T-helper 9 cell (primary cell): ENCODE data around the gene CYSTM1.

Experiments
- DNase-seq: peaks from one replicate; pipeline ENCODE4 v3.0.0-alpha.2; 2020
- total RNA-seq, 2 donors: gene quantifications; one replicate each; lab custom pipeline; 2026; lab: John Stamatoyannopoulos, UW

Gene CYSTM1, protein sequence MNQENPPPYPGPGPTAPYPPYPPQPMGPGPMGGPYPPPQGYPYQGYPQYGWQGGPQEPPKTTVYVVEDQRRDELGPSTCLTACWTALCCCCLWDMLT
- 10.4 to 11.3 reads per million in 2 donors for total RNA-seq

DNA sequence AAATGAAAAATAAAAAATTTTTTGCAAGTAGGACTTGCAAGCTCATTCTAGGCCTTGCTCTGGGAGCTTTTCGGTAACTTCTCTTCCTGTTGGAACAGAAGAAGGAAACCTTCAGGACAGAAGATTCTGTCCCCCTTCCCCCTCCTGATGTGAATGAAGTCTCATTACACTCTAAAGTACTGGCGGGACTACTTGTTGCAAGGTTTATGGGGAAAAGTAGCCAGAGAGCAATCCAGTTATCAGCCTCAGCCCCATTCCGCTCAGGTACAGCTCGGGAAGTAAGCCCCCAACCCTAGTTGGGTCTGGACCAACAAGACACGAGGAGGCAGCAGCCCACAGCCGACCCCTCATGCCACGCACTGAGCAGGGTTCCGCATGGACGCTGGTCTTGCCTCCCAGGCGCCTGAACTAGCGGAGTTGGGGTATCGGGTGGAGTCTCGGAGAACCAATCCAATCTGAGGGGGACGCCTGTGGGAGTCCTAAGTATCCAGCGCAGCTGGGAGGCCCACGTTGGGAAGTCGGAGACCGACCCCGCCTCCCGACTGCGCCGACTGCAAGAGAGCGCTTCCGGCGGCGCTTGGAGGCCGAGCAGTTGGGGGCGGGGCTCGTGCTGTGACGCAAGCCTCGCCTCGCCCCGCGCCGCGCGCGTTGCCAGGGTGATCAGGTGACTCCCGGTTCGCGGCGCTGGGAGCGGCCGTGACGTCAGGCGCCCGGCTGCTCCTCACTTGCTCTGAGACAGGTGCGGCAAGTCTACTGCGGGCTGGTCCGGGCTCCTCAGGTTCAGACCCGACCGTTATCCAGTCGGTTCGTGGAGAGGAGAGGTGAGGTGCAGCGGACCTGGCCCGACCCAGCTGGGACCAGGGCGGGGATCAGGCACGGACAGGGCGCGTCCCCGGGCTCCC lies at the start of gene CYSTM1:
CYSTM1 (plus strand) TSS at position 724 of the 902 bp plus-strand sequence. CDS start 19,278 bp downstream, outside the sequence.
- peak; percentile 96 for DNase-seq

DNA sequence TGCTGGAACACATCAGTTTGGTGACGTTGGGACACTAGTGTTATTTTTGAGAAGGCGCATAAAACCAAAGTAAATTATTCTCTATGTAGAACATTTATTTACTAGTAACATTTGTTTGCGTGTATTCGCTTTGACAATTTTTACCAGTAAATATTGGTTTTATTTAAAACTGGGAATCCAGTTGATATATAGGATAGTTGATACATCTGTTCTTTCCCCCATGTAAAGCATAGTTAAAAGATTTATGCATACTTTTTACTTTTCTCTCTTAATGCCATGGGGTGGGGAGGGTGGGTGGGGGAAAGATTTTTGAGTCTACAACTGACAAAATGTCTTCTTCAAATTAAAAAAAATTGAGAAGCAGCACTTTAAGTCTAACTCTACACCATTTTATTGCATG lies 49.4 kb upstream of the CYSTM1 start, which contains the start of gene IGIP:
IGIP (plus strand) TSS at position 301 of the 400 bp plus-strand sequence. CDS start 2,540 bp downstream, outside the sequence.
- no peak for DNase-seq

DNA sequence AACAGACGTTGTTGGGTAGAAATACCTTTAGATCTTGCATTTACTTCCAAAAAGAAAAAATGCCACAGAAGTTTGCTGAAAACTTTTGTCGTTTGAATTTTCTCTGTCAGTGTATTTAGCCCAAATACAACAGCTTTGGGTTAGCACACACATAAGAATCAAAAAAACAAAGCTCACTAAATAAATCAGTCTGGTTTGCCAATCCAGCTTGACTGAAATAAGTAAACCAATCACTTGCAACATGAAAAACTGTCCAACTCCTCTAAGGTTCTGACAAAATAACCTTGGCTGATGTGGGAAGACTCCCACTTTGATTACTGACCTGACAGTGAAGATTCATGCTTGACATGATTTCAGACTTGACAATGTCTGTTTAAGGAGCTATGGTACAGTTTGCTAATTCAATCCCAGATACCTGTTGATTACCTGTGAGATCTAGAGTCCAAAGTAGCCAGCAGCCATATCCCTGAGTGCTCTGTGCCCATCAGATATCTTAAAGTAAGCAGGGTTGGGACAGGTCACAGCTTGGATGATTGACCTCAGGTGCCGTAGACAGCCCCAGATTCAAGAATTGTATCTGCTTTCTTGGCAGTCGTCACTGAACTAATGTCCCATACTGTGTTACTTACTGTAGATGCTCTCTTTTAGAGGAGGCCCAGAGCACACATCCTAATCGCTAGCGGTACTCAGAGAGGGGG lies 48.5 kb upstream of the CYSTM1 start:
- DNase-seq: no peak

DNA sequence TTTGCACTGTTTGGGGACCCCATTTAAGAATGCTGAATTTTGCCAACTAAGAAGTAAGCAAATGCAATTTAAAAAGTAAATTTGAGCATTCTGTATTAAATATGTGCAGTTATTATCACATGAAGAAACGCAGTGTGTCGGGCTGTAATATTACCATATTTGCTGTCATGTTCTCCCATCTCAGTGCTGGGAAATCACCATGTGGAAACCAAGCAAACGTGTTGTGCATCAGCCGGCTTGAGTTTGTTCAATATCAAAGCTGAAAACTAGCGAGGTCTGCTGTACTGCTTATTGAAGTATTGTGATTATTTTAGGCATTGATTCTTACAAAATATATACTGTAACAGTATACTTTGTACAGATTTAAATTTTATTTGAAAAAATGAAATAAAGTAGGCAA lies 46.6 kb upstream of the CYSTM1 start:
- no peak for DNase-seq

DNA sequence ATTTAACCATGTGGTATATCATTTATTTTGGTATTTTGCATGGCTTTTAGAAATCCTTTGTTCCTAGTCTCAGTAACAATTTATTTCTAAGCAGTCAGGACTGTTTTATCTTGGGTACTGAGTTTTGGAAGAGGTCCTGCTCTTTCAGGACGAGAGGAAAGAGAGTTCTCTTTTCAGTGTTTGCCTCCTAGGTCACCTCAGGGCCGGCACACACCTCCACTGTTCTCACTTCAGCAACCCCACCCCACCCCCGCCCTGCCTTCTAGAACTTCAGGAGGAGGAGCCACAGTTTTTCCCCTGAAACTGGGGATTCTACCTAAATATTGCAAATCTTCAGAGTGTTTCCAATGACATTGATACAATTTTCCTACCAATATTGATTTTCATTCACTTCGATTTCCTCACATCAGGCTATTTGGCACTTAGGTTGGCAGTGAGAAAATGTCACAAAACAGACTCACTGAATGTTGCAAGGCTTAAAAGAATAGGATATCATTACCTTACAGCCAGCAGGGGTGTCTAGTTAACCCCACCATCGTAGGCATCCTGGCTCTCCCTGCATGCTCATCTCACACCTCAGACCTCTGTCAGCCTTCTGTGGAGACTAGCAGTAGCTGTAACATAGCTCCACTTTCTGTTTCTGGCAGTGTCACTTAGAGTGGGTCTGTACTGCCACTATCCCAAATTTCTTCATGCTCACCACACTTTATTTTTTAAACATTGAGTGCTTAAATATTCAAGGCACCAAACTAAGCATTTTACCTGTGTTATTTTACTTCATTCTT lies 43.8 kb upstream of the CYSTM1 start:
- DNase-seq: no peak

DNA sequence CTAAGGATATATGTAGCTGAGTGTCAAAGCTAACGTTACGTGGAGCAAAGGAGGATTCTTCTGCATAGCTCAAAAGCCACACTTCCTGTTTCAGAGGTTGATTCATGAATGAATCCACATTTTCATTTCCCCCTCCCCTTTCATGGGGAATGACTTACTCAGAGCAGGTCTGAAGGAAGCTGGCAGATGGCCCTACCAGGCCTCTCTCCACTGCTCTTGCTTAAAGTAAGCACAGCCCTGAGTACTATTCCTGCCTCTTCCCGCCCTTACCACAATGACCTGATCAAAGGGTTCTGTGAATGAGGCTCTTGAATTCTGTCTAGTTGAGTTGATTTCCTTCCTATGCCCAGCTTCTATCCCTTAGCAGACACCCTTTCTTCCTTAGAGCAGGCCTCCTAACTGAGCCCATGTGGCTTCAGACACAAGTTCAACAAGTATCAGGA lies 43.0 kb upstream of the CYSTM1 start:
- no peak for DNase-seq

DNA sequence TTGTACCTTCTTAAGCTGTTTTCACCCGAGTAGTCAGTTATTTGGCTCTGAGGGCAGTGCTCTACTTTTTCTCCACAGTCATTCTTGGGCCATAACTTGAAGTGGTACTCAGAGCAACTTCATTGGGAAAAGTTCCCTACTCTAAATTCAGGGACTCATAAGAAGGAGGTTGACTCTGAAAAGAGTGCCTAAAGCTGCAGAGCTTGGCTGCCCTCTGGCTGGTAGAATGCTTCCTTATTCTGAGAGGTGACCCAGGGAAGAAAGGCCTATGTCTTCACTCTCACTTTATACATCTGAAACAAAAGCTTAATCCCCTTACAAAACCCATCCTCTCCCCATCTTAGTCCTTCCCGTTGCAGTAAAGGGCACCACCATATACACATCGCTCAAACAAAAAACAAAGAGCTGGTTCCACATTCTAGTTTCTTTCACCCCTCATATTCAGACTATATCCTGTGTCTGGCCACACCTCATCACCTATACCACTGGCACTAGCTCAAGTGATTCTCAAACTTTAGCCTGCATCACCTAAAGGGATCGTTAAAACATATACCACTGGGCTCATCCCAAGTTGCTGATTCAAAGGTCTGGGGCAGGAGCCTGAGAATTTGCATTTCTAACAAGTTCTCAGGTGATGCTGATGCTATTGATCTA lies 41.3 kb upstream of the CYSTM1 start:
- no peak for DNase-seq

DNA sequence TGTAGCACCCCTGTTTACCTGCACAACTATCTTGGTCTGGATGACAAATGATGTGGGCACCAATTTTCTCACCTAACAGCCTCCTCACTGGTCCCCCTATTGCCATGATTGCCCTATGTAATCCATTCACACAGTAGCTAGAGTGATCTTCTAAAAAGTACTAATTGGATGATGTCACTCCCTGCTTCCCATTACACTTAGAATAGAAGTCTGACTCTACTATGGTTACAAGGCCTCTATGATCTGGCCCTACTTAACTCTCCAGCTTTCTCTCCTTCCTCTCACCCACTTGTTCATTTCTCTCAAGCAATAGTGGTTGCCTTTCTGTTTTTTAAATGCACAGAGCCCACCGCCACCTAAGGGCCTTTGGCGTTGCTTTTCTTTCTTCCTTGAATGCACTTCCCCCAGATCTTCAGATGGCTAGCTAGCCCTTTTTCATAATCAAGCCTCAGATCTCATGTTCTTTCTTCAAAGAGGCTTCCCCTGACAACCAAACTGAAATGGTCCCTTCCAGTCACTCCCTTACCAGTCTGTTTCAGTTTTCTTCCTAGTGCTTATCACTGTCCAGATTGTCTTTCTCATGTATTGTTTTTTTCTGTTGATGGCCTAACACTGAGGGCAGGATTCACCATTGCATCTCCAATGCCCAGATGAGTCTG lies 40.6 kb upstream of the CYSTM1 start:
- no peak for DNase-seq

DNA sequence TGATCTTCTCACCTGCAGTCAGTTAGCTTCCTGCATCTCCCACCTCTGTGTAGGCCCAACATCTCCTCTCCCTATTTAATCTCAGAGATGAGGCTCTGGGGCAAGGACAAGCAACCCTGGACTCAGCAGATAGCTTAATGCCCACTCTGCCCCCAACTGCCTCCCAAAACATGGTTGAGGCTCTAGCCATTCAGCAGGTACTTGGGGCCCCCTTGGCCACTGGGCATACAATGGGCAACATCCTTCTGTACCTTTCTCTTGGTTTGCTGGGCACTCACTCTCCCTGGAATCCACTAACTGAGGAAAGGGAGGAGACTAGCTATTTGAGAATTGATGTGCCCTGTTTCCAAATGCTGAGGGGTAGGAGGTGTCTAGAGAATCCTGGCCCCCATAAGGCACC lies 39.9 kb upstream of the CYSTM1 start:
- DNase-seq: no peak

DNA sequence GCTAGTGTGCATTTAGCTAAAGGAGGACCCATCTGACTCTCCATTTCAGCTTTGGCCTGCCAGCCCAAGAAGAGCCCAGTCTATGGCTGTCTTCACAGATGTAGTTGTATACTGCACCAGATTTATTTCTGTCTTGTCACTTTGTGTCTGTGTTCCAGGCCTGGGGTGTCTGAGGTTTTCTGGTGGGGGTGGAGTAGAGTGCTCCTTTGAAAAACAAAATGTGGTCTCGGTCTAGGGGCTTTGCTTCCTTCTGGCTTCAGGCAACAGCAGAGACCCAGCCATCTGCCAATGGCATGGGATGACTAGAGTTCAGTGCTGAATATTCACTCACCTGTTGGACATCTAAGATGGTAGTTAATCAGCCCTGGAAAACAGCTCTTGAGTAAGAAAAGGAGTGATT lies 38.4 kb upstream of the CYSTM1 start:
- no peak for DNase-seq

DNA sequence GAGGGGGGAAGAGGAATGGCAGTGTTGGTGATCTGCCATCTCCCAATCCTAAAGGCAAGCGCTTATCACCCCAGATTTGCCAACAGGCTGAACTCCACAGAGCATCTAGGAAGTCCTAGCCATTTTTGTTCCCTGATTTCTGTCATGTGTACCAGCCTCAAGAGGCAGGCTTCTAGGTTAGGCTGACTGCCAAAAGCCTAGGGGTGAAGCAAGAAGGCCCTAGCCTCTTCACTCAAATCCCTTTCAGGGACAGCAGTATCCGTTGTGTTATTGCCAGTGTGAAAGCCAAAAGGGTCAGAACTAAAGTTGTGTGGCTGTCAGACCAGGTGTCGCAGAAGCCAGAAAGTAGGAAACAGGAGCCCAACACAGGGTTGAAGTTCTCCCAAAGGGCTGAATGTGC lies 34.6 kb upstream of the CYSTM1 start:
- DNase-seq: no peak

DNA sequence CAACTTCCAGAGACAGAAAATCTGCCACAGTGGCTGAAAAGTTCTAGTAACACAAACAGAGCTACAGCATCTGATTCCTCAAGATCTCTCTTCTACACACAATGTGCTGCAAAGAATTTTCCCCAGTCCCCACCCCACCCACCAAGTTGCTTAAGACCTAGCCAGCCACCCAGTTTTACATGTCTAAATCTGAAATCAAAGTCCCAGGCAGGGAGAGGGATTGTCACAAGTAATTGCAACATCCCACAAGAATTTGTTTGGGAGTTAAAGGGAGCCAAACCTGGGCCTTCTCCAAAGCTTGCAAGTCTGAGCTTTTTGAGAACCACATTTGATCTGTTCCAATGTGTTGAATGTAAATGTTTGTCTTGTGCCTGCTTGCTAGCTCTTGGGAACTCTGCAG lies 33.7 kb upstream of the CYSTM1 start:
- DNase-seq: no peak

DNA sequence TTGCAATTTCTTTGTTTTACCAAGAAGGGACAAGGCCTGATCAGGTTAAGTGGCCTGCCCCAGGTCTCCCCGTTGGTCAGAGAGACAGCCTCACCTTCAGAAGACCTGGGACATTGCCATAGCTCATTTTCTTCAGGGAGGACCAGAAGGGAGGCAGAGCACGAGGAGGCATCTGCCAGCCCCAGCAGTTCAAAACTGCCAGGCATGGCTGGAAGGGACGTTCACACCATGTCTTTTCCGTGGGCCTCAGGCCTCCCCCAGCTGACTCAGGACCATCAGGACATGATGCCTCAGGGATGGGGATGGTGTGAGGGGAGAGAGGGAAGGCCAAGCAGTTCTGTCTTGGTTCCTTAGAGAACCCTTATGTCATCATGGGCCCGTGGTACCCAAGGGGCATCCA lies 32.7 kb upstream of the CYSTM1 start:
- no peak for DNase-seq

DNA sequence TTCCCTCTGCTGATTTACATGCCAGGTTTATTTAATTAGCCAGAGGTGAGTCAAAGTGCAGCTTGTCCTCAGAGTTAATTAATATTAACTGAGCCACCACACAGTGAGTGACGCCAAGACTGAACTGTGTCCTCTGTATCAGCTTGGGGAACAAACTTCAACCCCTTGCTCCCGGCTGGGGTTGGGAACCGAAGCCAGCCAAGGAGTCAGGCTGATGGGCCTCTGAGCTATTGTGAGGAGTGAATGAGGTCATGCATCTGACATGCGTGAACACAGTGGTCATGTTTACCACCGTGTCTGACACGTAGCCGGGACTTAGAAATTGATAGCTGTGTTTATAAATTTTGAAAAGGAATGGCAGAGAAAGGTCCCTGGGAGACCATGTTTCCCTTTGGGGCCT lies 32.1 kb upstream of the CYSTM1 start:
- DNase-seq: no peak

DNA sequence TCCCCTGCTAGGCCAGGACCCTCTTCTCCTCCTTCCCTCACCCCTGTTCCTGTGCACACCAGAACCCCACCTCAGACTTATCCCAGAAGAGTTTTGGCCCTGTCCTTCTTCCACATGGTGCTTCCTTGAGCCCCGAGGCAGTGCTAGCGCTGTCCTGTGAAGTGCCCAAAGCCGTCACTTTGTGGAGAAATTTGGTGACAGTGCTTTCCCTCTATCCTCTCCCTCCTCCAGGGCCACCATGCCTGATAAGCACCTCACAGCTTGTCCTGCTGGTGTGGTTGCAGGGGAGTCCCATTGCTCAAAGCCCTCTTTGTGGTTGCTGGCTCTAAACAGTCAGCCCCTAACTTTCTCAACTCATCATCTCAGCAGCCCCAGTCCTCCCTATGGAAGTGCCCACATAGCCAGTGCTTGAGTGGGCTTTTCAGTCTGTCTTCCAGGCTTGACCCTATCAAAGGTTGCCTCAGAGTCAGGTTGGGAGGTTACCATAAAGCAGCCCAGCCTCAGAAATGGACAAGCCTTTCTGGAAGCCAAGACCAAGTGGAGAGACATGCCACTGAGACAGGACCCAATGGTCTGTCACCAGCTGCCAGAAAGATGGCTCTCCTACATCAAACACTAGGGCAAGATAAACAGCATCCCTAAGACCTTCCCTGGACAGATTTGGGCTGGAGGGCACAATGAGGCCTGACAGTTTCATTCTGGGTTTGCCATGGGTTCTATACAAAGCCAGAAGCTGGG lies 31.3 kb upstream of the CYSTM1 start:
- no peak for DNase-seq

DNA sequence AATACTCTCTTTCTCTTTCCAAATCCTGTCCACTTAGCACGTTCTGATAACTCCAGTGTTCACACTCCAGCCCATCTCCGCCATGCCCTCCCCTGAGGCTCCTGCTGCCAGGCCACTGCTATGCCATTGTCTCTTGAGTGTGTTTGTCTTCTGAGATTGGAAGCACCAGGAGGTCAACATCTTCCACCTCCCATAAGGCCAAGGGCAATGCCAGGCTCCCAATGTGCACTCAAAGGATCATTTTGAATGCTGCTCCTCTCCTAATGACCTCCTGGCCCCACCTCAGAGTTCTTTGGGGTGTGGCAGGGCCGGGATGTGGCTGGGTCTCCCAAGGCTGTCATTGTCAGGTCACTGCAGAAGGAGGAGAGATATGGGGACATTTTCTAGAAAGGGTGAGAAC lies 29.7 kb upstream of the CYSTM1 start:
- no peak for DNase-seq

DNA sequence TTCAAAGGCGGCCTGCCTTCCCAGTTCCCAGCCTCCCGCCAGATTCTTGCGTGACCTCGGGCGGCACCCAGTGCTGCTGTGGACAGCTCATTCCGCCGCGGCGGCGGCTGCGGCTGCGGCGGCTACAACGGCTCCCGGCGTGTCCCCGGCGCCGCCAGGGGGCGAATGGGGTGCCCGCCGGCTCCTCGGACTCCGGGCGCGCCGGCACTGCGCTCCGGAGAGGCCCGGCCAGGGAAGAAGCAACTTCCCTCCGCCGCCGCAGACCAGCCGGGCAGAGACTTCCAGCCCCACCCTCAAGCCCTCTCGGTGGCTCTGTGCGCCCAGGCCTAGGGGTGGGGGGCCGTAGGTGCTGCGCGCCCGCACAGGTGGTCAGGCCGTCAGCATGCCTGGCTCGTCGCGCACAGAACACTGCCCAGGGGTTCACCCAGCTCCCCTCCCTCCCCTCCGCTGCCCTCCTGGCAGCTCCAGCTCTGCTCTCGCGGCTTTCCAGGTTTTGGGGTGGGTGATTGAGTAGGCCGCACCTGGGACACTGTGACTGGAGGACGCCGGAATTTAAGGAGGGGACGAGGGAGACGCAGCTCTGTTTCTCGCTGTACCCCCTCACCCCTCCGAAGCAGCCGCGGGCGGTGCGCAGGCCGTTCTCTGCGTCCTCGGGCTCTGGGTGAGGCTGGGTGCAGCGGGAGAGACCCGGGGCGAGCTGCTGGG lies 29.0 kb upstream of the CYSTM1 start:
- DNase-seq: peak; percentile 48

DNA sequence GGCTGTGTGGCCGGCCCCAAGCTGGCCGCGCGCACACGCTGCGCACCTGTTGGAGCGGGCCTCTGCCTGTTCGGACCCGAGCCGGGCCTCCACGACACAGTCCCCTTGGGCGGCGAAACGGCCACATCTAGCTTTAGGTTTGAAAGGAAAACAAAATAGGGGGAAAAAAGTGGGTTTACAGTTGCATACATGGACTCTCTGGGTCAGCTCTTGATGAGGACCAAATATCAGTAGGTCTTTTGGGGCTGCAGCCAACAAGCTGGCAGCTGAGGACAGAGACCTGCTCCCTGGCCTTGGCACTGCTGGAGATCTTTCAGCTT lies 28.5 kb upstream of the CYSTM1 start:
- no peak for DNase-seq

DNA sequence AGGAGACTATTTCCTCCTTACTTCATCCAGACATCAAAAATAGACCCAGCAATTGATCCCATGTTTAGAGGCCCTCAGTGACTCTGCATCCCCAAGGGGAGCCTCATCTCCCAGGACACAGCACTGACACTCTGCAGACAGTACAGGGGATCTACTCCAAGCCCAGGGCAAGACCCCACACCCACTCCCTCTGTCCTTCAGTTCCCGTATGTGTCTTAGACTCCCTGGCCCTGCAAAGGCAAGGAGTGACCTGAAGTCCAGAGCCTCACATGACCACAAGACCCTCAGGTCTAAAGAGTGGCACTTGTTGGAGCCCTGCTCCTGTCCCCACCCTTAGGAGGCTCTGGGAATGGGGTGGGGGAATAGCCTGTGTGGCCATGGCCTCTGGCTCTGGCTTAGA lies 27.5 kb upstream of the CYSTM1 start:
- DNase-seq: no peak

DNA sequence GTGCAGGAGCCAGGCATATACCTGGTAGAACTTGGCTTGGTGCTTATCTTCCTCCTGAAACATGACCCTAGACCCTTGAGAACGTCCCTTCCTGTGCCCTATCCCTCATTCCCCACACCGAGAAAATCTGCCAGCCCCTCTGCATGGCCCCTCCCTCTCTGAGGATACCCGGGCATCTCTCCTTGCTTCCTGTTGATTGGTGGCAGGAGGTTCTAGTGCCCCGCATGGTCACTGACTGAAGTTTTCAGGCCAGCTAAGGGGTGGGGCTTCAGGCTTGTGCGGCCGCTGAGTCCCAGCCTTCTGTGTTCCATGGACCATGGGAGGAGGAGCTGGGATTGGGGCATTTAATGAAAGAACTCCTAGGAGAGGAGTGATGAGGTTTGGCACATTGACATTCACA lies 26.5 kb upstream of the CYSTM1 start:
- DNase-seq: no peak

DNA sequence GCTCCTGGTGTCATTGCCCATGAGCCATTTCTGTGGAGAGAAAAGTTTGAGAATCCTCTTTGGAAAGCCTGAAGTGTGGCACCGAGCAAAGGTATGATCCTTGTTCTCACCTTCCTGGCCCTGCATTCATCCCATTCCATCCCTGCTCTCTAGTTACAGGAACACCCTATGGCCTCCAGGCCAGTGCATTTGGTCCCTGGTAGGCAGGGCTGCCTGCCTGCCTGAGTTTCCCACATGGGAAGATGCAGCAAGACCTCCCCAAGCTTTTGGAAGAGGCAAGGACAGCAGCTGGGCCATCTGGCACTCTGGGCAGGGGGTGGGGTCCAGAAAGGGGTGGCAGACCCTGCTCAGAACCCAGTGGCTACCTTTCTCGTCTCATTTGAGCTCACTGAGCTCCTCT lies 24.8 kb upstream of the CYSTM1 start:
- no peak for DNase-seq
